ENCODE results near the gene POLD4.
A peak's percentile ranks its signal among the peaks of the same experiment; 100 is the strongest.

POLD4 gene

DNA sequence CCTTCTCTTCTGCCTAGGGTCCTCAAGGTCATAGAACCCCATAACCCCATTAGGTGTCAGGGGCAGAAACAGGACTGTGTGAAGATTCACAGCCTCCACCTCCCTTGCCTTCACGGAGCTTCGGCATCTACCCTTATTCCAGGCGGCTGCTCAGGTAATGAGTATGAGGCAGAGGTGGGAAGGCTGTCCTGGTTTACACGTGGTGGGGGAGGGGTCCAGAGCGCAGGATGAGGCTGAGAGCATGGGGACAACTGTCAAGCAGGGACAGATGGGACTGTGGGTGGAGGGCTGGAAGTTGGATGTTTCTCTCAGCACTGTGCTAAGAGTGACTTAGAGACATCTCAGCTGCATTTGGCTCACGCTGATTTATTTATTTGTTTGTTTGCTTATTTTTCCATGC is 34.2 kb upstream of the POLD4 start:
- no peak for DNase-seq

DNA sequence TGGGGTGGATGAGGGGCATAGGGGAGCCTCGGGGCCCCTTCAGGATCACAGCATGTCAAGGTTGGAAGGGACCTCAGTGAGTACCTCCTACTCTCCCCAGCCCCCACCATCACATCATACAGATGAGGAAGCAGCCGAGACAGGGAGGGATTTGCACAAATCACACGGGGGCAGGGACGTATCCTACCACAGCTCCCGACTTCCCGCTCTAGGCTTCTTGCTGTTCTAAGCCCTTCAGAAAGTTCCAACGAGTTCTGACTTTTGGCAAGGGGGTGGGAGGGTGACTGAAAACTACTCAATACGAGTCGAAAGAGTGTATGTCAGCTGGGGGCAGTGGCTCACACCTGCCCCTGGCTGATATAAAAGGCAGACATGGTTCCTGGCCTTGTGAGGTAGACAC is 33.7 kb upstream of the POLD4 start:
- no peak for DNase-seq

DNA sequence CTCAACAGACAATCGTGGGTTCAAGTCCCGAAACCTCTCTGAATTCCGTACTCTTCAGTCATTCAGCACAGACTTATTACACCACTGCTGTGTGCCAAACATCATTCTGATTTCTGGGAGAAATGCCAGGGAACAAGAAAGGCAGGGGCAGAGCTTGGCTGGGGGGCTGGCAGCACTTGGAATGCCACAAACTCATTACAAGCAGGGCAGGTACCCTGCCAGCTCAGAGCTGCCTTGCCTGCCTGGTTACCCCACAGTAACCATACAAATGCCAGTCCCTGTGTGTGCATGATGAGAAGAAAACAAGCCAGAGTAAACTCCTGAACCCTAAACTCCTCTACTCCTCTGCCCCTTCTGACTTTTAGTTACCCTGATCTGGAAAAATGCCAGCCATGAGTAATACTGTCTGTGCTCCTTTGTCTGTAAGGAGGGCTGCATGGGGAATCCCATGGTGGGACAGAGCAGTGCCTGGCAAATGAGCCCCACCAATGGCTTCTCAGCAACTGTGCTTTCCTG is 31.6 kb upstream of the POLD4 start:
- no peak for DNase-seq

DNA sequence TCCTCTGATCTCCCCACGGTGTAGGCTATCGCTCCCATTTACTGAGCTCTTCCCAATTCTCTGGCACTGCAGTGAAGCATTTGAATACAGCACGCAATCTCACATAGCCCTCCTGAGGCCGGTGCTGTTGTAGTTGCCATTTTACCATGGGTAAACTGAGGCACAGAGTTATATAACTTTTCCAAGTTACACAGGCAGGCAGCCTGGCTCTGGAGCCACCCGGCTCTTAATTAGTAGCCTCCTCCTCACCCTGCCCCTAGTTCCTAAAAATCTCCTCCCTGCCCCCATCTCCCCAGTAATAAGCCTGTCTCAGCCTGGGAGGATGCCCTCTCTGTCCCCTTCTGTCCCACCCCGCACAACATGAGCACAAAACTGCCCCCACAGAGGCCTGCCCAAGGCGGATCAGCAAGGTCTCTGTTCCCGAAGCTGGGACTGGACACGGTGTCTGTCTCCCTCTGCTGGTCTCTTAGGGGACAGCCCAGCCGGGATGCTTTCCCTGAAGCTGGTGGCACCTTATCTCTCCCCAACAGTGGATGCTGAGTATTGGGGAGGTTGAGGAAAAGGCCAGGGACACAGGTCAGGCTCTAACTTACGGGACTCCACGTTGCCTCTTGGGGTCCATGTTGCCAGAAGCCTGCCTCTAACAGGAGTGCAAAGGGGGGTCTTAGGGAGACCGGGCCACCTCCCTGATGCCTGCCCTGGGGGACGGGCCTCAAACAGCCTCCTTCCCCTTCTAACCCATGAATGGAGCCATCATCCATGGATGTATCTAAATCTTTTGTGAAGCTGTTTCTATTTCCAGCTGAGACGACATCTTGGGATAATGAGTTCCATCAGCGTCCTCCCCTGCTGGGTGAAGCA is 29.2 kb upstream of the POLD4 start:
- peak; percentile 80 for DNase-seq

DNA sequence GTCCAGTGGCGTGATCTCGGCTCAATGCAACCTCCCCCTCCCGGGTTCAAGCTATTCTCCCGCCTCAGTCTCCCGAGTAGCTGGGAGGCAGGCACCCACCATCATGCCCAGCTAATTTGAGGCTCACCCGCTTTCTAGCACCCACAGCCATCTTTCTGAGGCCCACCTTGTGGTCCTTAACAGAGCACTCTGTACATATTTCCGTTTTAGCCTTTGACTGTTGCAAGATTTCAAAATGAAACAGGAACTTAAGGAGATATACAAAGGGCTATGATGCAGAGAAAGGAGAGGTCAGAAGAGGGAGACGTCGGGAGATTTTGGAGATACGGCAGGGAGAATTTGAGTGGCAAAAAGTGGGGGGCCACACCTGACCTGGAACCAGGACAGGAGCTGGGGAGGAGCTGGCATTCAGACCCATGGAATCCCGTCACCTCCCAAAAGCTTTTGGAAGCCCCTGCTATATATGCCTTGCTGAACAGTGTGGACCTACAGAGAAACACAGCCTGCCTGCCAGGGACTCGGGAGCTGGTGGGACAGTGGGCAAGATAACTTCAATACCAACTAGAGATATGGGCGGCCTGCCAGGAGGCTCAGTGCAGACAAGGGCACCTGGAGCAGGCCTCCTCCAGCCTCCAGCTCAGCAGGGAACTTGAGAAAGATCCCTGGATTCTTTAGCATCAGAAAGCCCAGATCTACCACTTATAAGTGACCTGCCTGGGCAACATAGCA is 28.1 kb upstream of the POLD4 start:
- no peak for DNase-seq

DNA sequence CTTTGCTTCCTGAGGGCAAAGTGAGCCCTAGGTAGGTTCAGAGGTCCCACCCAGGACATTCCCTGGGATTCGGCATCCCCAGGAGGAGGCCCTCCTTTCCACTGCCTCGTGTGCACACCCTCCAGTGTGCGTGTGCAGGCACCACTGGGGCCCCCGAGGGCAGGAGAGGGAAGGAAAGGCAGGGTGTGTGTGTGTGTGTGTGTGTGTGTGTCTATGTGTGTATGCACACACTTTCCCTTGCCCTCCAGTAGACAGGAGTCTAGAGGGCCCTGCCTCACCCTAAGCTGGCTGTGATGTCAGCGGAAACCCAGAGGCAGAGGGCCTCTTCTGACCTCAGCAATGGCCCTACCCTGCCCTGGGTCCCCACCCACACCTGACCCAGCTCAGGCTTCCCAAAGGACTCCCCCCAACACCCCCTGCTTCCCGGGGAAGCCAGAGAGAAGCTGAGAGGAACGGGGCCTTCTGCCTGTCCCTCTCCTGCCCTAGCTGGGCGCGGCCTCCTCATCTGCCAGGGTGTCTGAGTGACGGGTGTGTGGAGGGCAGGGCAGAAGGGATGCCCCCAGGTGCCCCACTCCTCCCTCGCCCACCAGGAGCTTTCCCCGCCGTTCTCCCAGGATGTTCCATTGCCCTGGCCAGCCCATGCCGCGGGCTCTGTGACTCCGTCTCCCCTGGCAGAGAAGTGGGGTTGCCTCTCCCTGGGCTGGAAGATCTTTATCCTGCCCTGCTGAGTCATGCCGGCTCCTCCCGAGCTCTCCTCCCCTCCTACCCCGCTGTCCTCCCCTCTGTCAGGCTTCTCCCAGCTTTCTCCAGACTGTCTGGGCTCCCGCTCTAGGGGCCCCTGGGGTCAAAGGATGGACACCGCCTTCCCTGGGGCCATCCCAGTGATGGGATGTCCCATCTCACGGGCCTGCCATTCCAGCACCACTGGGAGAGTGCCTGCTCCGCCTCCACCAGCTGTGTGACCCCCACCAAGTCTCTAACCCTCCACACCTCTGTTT is 26.0 kb upstream of the POLD4 start:
- DNase-seq, result no peak

DNA sequence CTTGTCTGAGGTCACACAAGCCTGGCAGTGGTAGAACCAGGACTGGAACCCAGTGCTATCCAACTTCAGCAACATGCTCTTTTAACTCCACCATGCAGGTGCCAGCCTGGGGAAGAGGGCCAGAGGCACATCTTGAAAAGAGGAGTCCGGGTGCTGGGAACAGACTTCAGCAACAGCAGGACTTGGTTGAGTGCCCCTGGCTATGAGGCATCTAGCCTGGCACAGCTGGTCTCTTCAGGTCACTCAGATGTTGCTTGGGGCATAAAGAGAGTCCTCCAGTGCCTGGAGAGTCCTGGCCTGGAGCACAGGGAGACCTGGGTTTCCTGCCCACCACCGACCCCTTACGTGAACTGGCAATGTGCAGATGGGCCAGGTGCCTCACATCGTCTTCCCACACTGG is 25.2 kb upstream of the POLD4 start:
- no peak for DNase-seq

DNA sequence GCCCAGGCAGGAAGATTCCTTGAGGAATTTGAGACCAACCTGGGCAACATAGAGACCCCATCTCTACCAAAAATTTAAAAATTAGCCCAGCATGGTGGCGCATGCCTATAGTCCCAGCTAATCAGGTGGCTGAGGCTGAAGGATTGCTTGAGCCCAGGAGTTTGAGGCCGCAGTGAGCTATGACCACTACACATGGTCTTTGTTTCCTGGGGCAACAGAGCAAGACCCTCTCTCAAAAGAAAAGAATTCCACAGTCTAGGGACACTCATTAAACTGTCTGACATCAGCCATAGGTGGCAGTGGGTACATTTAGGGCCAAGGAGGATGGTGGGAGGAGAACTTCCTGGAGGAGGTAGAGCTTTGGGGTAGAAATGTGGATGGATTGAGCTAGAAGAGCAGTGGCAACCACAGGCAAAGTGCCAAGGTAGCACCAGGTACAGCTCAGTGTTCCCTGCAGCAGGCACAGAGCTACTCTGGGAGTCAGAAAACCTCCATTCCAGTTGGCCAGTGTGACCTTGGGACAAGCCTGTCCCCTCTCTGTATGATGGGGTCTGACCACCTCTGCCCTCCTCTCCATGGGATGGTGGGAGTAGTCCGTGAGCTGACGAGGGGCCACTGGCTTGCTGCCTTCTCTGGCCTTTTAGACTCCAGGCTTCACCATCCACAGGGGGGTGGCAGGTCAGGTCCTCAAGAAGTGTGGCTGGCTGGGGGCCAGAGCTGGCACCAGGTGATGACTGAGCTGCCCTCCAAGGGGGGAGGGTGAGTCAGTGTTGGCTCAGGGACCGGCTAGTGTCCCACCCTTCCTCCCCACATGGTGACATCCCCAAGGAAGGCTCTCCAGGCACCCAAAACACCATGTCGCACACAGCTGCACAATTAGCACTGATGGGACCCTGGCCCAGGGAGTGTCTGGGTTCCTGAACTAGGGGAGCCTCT is 23.8 kb upstream of the POLD4 start:
- no peak for DNase-seq

DNA sequence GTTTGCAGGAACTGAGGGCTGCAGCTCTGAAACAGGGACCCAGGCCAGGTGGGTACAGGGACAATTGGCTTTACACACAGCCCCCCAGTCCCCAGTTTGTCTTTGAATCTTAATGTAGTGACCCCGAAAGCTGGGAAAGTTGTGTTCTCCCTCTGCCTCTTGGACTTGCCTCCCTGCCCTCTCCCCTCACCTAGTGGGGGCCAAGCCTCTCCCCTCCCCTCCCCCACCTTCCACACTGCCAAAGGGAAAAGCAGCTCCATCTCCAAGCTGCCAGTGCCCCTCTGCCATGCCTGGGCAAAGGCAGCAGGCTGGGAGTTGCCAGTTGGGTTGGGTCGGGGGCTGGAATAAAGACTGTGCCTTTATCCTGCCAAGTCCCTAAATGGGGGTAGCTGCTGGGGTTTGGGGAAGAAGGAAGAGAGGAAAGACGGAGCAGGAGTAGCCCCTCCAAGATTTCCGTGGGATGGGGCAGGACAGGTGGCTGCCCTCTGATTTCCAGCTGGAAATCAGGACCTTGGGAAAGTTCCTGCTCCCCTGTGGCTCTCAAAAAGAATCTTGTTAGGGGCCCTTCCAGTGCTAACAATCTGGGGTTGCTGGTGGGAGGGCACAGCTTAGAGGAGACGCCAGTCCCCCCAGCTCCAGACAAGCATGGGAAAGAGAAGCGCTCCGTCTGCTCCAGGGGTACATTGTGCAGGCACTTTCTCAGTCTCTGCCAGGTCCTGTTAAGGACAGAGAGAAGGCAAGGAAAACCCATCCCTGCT is 22.9 kb upstream of the POLD4 start:
- DNase-seq, result no peak

DNA sequence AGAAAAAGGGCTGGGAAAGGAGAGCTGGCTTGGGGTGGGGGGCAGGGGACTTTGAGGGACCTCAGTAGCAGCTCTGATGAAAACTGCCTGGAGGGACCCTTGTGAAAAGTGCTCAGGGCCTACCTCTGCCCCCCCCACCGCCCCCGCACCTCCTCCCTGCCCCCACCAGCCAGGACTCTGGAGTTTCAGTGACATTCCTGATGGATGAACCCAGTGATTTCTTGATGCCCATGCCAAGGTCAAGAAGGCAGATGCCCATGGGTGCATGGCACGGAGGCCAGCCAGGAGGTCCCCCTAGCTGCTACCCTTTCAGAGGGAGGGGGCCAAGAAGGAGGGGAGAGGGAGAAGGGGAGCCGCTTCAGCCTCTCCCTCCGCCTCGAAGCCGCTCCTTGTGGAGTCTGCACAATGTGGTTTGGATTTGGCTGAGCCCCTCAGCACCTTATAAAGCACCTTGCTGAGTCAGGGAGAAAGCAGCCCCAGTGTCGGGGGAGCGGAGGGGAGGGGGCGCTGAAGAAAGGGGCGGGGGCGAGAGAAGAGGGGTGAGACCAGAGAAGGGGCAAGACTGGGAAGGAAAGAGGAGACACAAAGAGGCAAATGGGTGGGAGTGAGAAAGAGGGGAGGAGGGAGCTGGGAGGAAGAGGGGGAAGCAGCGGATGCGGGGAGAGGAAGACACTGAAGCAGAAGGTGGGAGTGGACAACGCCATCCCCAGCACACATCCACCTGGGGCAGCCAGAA is 22.1 kb upstream of the POLD4 start:
- no peak for DNase-seq

GRCh38 chr11:67374571-67375281 is 21.4 kb upstream of the POLD4 start:
- DNase-seq, result no peak

GRCh38 chr11:67373648-67374570 is 20.6 kb upstream of the POLD4 start:
- peak; percentile 59 for DNase-seq

DNA sequence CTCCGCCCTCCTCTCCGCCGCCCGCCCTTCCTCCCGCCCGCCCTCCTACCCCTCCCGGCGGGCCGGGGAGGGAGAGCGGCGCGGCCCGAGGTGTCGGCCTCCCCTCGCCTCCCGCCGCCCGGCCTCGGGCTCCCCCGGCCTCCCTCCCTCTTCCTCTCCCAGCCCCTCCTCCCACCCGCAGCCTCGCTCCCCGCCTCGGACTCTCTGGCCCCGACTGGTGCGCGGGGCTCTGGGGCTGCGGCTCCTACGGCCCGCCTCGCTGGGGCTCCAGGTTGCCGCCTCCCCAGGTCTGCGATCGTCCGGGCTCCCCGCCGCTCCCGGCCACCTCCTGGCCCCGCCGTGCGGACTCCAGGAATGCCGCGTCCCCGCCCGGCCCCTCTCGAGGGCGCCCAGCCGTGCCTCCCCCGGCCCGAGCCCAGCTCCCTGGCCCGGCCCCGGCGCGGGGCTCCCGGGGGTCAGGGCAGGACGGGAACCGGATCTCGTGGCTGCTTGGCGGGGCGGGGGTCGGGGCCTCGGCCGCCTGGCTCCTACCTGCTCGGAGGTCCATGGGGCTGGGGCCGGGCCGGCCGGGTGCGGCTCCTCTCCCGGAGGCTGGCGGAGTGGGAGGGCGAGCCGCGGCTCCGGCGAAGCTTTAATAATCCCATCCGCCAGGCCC is 19.8 kb upstream of the POLD4 start, which contains the start of gene CLCF1:
CLCF1 (minus strand) TSS at position 606 of the 655 bp plus-strand sequence; CDS start at position 547, 59 bp downstream.
- peak; percentile 68 for DNase-seq

GRCh38 chr11:67372321-67372992 is 19.1 kb upstream of the POLD4 start:
- DNase-seq, result peak; percentile 47

GRCh38 chr11:67371911-67372320 is 18.6 kb upstream of the POLD4 start:
- DNase-seq, result no peak

DNA sequence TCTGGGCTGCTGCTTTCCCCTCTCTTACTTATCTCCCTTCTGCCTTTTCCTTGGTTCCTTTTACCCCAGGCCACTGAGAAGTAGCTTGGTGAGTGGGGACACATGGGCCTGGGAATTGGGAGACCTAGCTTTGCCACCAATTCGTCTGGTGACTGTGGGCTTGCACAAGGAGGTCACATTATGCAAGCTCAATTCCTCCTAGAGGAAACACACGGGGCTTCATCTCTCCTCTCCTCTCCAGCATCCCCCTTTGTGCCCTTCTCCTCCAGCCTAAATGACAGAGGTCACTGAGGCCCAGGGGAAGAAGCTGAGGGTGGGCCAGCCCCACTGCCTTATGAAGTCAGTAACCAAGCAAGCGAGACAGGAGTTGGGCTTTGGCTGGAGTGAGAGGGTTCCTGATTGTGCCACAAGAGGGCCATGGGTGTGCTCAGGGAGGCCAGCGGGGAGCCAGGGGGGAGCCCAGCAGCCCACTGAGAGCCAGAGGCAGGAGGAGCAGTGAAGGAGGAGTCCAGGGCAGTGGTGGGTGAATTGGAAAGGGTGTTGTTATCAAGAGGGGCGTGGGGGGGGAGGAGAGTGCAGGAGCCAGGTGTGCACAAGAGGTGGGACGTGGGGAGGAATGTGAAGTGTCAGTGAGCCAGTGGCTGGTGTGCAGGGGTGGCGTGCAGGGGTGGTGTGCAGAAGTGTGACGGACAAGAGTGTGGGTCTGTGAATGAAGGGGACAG is 18.0 kb upstream of the POLD4 start:
- DNase-seq, result no peak
